A549 (cell line): ENCODE measurements around the gene KIFBP. TPM values are rescaled to one million over a fixed set of nuclear protein-coding genes. Genes with fewer than 3 reads are reported as not detected.
A peak's percentile ranks its signal among the peaks of the same experiment; 100 is the strongest.

Experiments used
- ATAC-seq, 2 experiments: fragments of 200-7000 bp in 1 of 2; fragments of >200 bp in 1 of 2; cut with Nextera tagmentation in 1 of 2; cut with Tn5 transposase in 1 of 2; 3 replicates each; pipeline versions ENCODE4 v1.8.0 to v1.9.1; 2018 to 2020; ENCODE audit warnings: mild to moderate bottlenecking in 1 of 2, moderate library complexity in 1 of 2
- CTCF ChIA-PET: fragments of 300-600 bp; sonication (Branson Sonifier 250); formaldehyde crosslinking; extraction: SDS; loops from one replicate; lab custom pipeline; 2021; ENCODE audit warnings: antibody characterized with exemption, inconsistent platforms; lab: Yijun Ruan, JAX
- POLR2A ChIA-PET: fragments of 350-600 bp; formaldehyde crosslinking; extraction: SDS; loops from one replicate; lab custom pipeline; 2021; ENCODE audit warnings: antibody characterized with exemption, inconsistent platforms; lab: Yijun Ruan, JAX
- DNase-seq, 2 experiments: peaks; one replicate each; pipeline versions ENCODE4 v3.0.0 to v3.0.0-alpha.2; 2011 to 2016; ENCODE audit warnings: low read depth in 1 of 2, low spot score in 1 of 2
- FAIRE-seq: peaks from 2 replicates; lab custom pipeline; 2011; peaks lifted over from hg19 to GRCh38; lab: Jason Lieb, UNC
- H3K27ac ChIP-seq, 2 experiments: fragments of >200 bp; sonication (Bioruptor Twin); formaldehyde crosslinking; 3 replicates each; pipeline ENCODE4 v1.5.1; 2016 to 2017
- H3K4me1 ChIP-seq: fragments of >200 bp; sonication (Bioruptor Twin); formaldehyde crosslinking; 3 replicates; pipeline ENCODE4 v1.6.1; 2016
- H3K4me2 ChIP-seq: fragments of >200 bp; sonication (Bioruptor Twin); formaldehyde crosslinking; 3 replicates; pipeline ENCODE4 v1.6.1; 2016
- H3K4me3 ChIP-seq: fragments of >200 bp; sonication (Bioruptor Twin); formaldehyde crosslinking; 3 replicates; pipeline ENCODE4 v1.5.1; 2016
- H3K9me3 ChIP-seq: fragments of >200 bp; sonication (Bioruptor Twin); formaldehyde crosslinking; 3 replicates; pipeline ENCODE4 v1.6.1; 2016
- ATOH8 ChIP-seq: fragments of 250-450 bp; sonication (Bioruptor Pico); IDR thresholded peaks from 2 replicates; pipeline ENCODE4 v1.5.0; 2020; ENCODE audit warnings: low read depth, mild to moderate bottlenecking, moderate library complexity
- CBX2 ChIP-seq: fragments of 200-600 bp; sonication (generic); IDR thresholded peaks from 2 replicates; pipeline ENCODE4 v1.6.1; 2016; ENCODE audit warnings: low read depth, mild to moderate bottlenecking, borderline replicate concordance
- CHD4 ChIP-seq: fragments of 200-600 bp; sonication (generic); IDR thresholded peaks from 2 replicates; pipeline ENCODE4 v1.6.1; 2016; ENCODE audit warnings: antibody characterized with exemption, mild to moderate bottlenecking, borderline replicate concordance
- CTCF ChIP-seq: fragments of >200 bp; sonication (Bioruptor Twin); formaldehyde crosslinking; IDR thresholded peaks from 3 replicates; pipeline ENCODE4 v1.5.1; 2016
- EHF ChIP-seq: fragments of 250-450 bp; sonication (Bioruptor Pico); IDR thresholded peaks from 2 replicates; pipeline ENCODE4 v1.5.0; 2020; ENCODE audit warnings: mild to moderate bottlenecking
- EHMT2 ChIP-seq: fragments of 200-600 bp; sonication (generic); IDR thresholded peaks from 2 replicates; pipeline ENCODE4 v1.6.1; 2016; ENCODE audit warnings: antibody characterized with exemption, low read depth, mild to moderate bottlenecking, moderate library complexity
- EP300 ChIP-seq, 2 experiments: fragments of >200 bp; sonication (Bioruptor Twin); formaldehyde crosslinking; IDR thresholded peaks; 2 replicates in 1 of 2; 3 replicates in 1 of 2; pipeline ENCODE4 v1.6.1; 2016 to 2017
- FOSB ChIP-seq: fragments of 250-450 bp; sonication (Bioruptor Pico); IDR thresholded peaks from 2 replicates; pipeline ENCODE4 v1.5.0; 2020; ENCODE audit warnings: mild to moderate bottlenecking, moderate library complexity
- HDAC2 ChIP-seq: fragments of 200-600 bp; sonication (generic); IDR thresholded peaks from 2 replicates; pipeline ENCODE4 v1.6.1; 2016
- HES2 ChIP-seq: fragments of >200 bp; sonication (Bioruptor Twin); formaldehyde crosslinking; IDR thresholded peaks from 2 replicates; pipeline ENCODE4 v1.6.1; 2016
- HEYL ChIP-seq: fragments of 250-450 bp; sonication (Bioruptor Pico); IDR thresholded peaks from 2 replicates; pipeline ENCODE4 v1.8.0; 2021; ENCODE audit warnings: mild to moderate bottlenecking, moderate library complexity
- HOXA7 ChIP-seq: fragments of 250-450 bp; sonication (Bioruptor Pico); IDR thresholded peaks from 2 replicates; pipeline ENCODE4 v1.5.0; 2020; ENCODE audit warnings: mild to moderate bottlenecking, moderate library complexity
- JUNB ChIP-seq: fragments of >200 bp; sonication (Bioruptor Twin); formaldehyde crosslinking; IDR thresholded peaks from 2 replicates; pipeline ENCODE4 v1.6.1; 2016
- MAX ChIP-seq: IDR thresholded peaks from 2 replicates; pipeline ENCODE4 v1.6.1; 2012
- MYC ChIP-seq: IDR thresholded peaks from 2 replicates; pipeline ENCODE4 v1.6.1; 2012; ENCODE audit warnings: mild to moderate bottlenecking, inconsistent platforms, low read length, improper control_type of control experiment, borderline replicate concordance
- NR3C1 ChIP-seq: fragments of >200 bp; sonication (Bioruptor Twin); formaldehyde crosslinking; IDR thresholded peaks from 3 replicates; pipeline ENCODE4 v1.6.1; 2017
- POLR2A ChIP-seq: IDR thresholded peaks from 2 replicates; pipeline ENCODE4 v1.6.1; 2012; ENCODE audit warnings: mild to moderate bottlenecking, low read length
- RCOR1 ChIP-seq: fragments of 150-350 bp; IDR thresholded peaks from 2 replicates; pipeline ENCODE4 v1.6.1; 2014; ENCODE audit warnings: antibody characterized with exemption, low read length, low read depth
- RNF2 ChIP-seq: fragments of 200-600 bp; sonication (generic); IDR thresholded peaks from 2 replicates; pipeline ENCODE4 v1.6.1; 2016; ENCODE audit warnings: low read depth, mild to moderate bottlenecking, antibody characterized with exemption, moderate library complexity, borderline replicate concordance
- TFCP2L1 ChIP-seq: fragments of 250-450 bp; sonication (Bioruptor Pico); IDR thresholded peaks from 2 replicates; pipeline ENCODE4 v1.5.0; 2021; ENCODE audit warnings: mild to moderate bottlenecking
- TP53 ChIP-seq: fragments of 250-450 bp; sonication (Bioruptor Pico); IDR thresholded peaks from 2 replicates; pipeline ENCODE4 v1.5.0; 2021; ENCODE audit warnings: mild to moderate bottlenecking, moderate library complexity
- USF2 ChIP-seq: fragments of 450-650 bp; IDR thresholded peaks from 2 replicates; pipeline ENCODE4 v1.6.1; 2014; ENCODE audit warnings: antibody characterized with exemption
- ZNF302 ChIP-seq: fragments of 250-450 bp; sonication (Bioruptor Pico); IDR thresholded peaks from 2 replicates; pipeline ENCODE4 v1.9.0; 2021; ENCODE audit warnings: inconsistent platforms, mild to moderate bottlenecking, moderate library complexity
- WGBS: methylation state at CpG from one replicate; pipeline ENCODE4 v1.1.6; 2017; ENCODE audit errors: missing lambda C conversion rate; 5-methylcytosine and 5-hydroxymethylcytosine counted together
- polyA plus RNA-seq, 4 experiments: library from polyadenylated mRNA; depleted of rRNA in 3 of 4; stranded (reverse); fragments of >200 nt; fragmentation: RNase III in 1 of 4; extraction: RNeasy Plus Mini Kit Qiagen cat#74134 plus additional on column Dnase treatment in 1 of 4; gene quantifications; 2 replicates in 3 of 4; 3 replicates in 1 of 4; pipeline ENCODE4 v1.2.3, GENCODE V29; 2011 to 2017

KIFBP gene
- polyA plus RNA-seq, 2 of the 4 experiments (the other 2 are of a cell fraction) = 36.1 to 53.8 TPM

GRCh38 chr10:69007260-69007659 lies 18.7 kb downstream of the KIFBP start:
- H3K9me3 ChIP-seq = no peaks in the 10 kb centered on the region
- TF ChIP-seq MAX = no peak
- TF ChIP-seq CTCF = no peak
- TF ChIP-seq FOSB (CRISPR knock-in tag) = no peak
- TF ChIP-seq RCOR1 = no peak
- no peak for TF ChIP-seq EP300 (IDR thresholded peaks at IDR 0.05)
- TF ChIP-seq HES2 = no peak
- TF ChIP-seq JUNB = no peak
- no peak for TF ChIP-seq USF2
- TF ChIP-seq ZNF302 (CRISPR knock-in tag) = no peak
- no peak for TF ChIP-seq TP53 (CRISPR knock-in tag)
- TF ChIP-seq, all 56 proteins: peak for 0
- DNase-seq (no peak), FAIRE-seq (peak; percentile 77), ATAC-seq (peak in 1 of 2 experiments; percentile 55; a peak in 2 of 6 replicates)
- Histone ChIP-seq H3K4me3 (no peak overlapping the region), H3K4me1 (no peaks in the 10 kb centered on the region), H3K27ac (no peak overlapping the region), H3K4me2 (no peak overlapping the region)
- WGBS = 88% methylated on average over 3 of the region's 3 CpGs
- ChIA-PET CTCF (interaction anchor here (1.2 to 4.8 kb wide), 4 partner anchors 16 to 115 kb away, joined by 3 to 122 read pairs (median 22); no protein-coding TSS in a partner anchor), POLR2A (no interaction called here)

- no peak overlapping the region for H3K27ac ChIP-seq
- 66% methylated on average over 2 of the region's 2 CpGs for WGBS
- ChIA-PET POLR2A (no interaction called here), CTCF (interaction anchor here (1.2 to 4.1 kb wide), 3 partner anchors 83 to 96 kb away, joined by 3 to 14 read pairs (median 6); no protein-coding TSS in a partner anchor)
- TF ChIP-seq CHD4 (no peak), HEYL (CRISPR knock-in tag) (no peak), HDAC2 (no peak), ATOH8 (CRISPR knock-in tag) (no peak), MYC (no peak), EHMT2 (no peak), POLR2A (no peak), RNF2 (no peak), CBX2 (no peak), NR3C1 (no peak), TFCP2L1 (CRISPR knock-in tag) (no peak), TP53 (CRISPR knock-in tag) (no peak), JUNB (no peak), HOXA7 (no peak), EHF (CRISPR knock-in tag) (no peak)
- DNase-seq (no peak), FAIRE-seq (no peak), ATAC-seq (no peak)
- no peaks in the 10 kb centered on the region for H3K9me3 ChIP-seq
- no peaks in the 10 kb centered on the region for H3K4me1 ChIP-seq
- H3K4me2 ChIP-seq = no peak overlapping the region
- no peak overlapping the region for H3K4me3 ChIP-seq
Observed at GRCh38 chr10:69009360-69009759, 20.8 kb downstream of the KIFBP start.
